Activated CD8-positive, alpha-beta memory T cell treated with anti-CD3 and anti-CD28 coated beads for 4 hours (primary cell): Measurements from ENCODE around the gene TTLL11.

Source experiments
- DNase-seq, 2 donors: peaks; one replicate each; pipeline ENCODE4 v3.0.0-alpha.2; 2020; ENCODE audit warnings: low read depth in 2 of 2

Gene TTLL11

DNA sequence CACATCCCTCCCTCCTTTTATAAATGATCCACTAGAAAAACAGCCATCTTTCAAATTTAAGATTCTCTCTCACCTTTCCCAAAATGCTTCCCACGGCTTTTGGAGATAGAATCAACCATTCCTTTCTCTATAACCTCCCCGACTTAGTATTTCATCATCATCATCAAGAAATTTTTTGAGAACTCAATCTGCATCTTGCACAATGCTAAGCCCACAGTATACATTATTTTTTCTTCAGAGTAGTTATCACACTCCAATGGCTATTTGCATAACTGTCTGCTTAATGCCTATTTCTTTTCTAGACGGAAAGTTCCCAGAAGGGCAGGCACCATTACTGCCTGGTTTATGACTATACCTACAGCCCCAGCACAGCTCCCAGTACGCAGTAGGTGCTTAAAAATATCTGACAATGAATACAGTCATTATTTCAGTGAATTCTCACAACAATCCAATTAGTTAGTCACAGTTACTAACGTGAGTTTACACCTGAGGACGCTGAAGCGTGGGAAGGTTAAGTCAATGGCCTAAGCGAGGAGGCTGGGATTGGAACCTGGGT, 212.7 kb downstream of the TTLL11 start:
- no peak for DNase-seq

DNA sequence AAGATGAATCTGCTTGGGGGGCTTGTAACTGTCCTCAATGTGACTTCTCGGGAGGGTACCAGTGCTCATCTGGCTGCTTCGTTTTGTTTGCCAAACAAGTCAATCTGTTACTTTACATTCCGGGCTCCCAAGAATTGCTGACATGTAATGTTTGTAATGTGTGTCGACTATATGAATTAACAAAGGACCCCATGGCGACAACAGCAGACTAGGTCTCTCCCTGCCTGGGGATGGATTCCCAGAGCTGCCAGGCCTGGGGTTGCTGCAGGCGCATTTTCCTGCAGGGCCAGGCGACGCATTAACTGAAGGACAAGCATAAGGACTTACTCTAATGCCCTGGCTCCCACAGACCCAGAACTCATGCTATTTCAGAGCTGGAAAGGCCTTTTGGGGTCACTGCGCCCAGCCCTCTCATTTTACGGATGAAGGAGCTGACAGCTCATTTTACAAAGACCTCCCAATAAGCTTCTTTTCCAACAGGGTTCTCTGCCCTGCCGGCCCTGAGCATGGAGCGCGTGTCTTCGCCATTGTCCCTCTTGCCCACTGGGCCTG, 214.8 kb downstream of the TTLL11 start:
- no peak for DNase-seq

- no peak for DNase-seq
Measured at GRCh38 chr9:121876658-121877271, 216.3 kb downstream of the TTLL11 start.

DNA sequence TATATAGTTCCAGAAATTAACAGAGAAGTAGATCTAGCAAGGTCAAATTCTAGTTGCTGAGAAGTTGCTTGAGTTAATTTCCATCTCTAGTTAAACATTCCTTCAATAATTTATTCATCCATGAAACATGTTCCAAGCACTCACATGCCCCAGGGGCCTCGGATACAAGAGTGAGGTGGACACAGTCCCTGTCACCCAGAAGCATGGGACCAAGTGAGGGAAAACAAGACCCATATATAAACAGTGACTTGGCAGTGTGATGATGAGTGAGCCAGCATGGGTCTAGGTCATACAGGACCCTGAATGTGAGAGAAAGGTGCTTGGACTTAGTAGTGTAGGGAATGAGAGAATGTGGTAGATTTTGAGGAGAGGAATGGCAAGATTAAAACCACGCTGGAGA, 216.9 kb downstream of the TTLL11 start:
- no peak for DNase-seq

DNA sequence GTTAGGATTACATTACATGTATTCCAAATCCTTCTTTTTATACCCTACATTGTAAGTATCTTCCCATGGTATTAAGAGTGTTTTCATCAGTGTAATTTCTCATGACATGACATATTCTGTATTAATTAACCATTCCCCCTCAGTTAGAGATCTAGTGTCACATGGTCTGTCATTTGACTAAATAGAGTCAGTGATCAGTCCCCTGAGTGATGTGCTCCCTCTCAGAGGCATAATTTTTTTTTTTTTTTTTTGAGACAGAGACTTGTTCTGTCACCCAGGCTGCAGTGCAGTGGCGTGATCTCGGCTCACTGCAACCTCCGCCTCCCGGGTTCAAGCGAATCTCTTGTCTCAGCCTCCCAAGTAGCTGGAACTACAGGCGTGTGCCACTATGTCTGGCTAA, 218.6 kb downstream of the TTLL11 start:
- no peak for DNase-seq

DNA sequence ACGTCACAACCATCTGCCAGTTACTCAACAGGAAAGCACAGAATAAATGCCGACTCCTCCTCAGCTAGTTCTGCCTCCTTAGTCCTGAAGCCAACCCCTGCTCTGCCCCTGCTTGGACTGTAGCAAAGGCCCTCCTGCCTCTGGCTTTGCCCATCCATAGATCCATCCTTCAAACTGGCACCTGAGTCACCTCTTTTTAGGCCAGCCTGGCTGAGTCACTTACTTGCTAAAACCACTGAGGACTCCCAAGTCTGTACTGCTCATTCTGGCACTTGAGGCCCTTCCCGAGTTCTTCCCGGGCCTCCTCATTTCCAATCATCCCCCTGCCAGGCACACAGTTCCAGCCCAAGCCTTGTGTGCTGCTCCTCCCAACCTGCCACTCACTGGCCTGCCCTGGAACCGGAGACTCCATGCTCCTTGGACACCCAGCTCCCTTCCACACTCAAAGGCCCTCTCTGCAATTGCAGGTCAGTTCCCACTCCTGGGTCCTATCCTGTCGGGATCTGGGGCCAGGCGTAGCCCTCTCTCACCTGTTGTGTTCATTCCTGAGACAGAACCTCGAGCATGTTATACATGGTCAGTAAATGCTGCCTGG, 221.6 kb downstream of the TTLL11 start:
- no peak for DNase-seq

GRCh38 chr9:121870271-121870670, 222.8 kb downstream of the TTLL11 start:
- no peak for DNase-seq

- DNase-seq = no peak
Measured at GRCh38 chr9:121868626-121869025, 224.5 kb downstream of the TTLL11 start.

- DNase-seq = no peak
Measured at GRCh38 chr9:121866927-121867326, 226.2 kb downstream of the TTLL11 start.

DNA sequence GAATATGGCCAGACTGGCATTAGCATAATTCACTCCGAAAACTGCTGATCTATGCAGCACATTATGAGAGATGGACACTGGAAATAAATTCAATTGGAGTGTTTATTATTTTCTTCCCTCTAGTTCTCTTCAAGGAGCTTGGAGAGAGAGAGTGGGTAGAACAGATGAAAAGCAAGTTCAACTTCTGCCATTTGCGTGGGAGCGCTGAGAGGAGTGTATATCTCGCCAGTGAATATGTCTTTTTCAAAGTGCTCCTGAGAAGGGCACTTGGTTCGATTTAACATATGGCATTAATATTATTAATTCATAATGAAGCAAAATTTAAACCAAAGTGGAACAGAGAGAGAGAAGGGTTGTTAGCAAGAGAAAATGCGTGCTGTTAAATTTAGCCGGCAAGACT, 227.2 kb downstream of the TTLL11 start:
- no peak for DNase-seq

DNA sequence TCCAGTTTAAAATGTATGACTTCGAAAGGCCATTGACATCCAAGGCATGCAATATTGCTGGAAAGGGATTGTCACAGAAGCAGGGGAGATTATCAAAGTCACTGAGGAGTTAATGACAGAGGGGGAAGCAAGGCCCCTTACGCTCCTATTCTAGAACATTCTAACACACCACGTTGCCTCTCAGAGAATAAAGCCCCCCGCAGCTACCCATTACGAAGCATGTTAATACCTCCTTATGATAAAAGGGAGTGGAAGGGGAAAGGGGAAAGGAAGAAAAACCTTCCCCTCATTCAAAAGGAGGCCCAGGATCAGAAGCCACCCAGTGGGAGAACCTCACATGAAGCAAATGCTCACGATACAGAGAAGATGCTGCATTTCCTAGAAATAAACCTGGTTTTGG, 228.0 kb downstream of the TTLL11 start:
- DNase-seq = no peak

DNA sequence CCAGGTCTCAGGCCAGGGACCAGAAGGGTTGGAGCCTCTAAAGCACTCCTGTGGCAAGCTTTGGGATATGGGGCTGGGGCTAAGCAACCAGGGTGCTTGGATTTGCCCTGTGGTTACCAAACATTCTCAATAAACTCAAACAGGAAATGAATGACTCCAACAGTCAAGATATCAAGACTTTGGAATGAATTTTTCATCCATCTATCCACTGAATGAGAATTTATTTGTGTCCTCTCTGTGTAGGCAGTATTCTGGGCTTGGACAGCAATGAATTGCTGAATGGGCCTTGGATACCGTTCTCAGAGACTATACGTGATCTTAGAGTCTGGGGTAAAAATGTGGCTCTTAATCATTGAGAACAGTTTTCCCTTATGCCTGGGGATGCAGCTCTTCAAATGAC, 229.2 kb downstream of the TTLL11 start:
- no peak for DNase-seq

DNA sequence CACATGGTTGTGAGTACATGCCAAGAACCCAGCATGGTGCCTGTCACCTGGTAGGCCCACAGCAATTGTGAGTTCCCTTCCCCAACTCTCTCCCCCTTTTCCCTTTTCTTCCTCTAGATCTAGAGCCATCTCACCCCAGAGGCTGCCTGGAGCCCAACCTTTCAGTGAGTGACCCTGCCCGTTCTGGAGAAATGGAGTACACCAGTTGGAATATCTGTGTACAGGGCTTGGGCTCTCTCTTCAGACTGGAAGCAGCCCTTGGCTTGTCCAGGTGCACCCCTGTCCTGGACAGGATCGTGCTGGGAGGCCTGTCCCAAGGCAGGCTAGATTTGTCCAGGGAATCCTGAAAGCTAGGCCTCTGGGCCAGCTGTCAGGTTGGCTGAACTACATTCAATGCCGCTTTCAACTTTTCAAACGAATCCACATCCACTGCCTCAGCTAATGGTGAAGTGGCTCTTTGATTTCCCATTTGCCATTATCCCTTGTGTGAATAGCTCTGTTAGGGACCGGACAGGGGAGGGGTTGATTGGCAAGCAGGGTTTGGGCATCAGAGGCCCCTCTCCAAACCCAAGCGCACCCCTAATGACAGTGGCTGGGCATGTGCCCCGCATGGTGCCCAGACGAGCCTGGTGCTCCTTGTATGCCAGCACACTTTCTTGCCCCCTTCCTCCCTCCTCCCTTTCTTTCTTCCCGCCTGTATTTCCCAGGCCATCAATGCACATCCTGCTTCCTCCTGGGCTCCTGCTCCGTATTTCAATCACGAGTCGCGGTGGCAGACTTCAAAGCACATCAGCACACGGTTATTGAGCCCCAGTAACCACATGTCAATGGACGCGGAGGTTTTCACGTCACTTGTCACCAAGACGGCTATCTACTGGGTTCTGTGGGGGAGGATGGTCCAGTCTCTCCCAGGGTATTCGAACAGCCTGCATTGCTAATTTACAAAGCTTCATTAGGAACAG, 230.5 kb downstream of the TTLL11 start:
- DNase-seq = no peak

GRCh38 chr9:121861501-121862180, 231.5 kb downstream of the TTLL11 start:
- no peak for DNase-seq

GRCh38 chr9:121860744-121861143, 232.4 kb downstream of the TTLL11 start:
- no peak for DNase-seq

GRCh38 chr9:121860213-121860612, 232.9 kb downstream of the TTLL11 start:
- DNase-seq = no peak

DNA sequence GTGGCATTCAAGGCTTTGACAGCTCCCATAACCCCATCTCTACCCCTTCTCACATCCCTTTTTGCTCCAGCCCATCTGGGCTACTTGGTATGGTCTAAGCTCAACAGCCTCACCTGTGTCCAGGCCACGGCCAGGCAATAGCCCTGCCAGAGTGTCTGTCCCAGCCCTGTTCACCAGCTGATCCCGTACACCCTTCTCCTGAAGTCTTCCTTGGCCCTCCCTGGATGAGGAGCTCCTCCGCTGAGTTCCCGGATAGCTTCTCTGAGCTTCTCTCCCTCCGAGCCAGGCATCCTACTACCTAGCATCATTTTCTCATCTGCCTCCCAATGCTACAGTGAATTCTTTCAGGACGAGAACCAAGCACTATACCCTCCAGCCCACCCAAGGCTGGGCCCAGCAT, 233.5 kb downstream of the TTLL11 start:
- no peak for DNase-seq

DNA sequence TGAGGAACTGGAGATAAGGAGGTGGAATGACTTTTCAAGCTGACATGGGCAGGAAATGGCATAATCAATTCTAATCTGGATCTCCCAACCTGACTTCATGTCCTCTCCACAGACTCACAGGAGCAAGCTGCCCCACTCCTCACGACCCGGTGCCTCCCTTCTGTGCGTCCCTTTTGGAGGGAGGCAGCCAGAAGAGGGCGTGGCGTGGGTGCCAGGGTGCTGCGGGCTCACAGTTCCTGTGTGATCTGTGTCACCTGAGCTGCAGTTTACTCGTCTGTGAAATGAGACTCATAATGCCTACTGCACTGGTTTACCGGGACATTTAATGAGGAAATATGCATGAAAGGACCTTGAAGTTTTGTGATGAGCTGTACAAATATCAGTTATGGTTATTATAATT, 234.3 kb downstream of the TTLL11 start:
- DNase-seq = no peak

GRCh38 chr9:121857928-121858327, 235.2 kb downstream of the TTLL11 start:
- no peak for DNase-seq

DNA sequence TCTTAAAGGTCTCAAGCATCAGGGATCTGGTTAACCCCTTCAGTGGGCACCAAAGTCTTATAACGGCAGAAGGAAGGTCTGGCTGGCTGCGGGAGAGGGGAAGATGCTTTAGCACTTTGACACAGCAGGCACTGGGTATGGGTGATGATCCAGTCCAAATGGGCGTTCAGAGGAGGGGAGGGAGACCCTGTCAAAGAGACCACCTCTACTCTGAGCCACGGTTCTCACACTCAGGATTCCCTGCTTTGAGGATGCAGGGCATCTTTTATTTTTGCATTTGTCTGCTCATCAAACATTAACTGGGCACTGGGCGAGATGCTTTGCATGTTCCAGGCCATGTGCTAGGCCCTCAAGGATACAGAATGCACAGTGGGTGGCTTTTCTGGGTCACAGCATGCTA, 237.6 kb downstream of the TTLL11 start:
- no peak for DNase-seq

DNA sequence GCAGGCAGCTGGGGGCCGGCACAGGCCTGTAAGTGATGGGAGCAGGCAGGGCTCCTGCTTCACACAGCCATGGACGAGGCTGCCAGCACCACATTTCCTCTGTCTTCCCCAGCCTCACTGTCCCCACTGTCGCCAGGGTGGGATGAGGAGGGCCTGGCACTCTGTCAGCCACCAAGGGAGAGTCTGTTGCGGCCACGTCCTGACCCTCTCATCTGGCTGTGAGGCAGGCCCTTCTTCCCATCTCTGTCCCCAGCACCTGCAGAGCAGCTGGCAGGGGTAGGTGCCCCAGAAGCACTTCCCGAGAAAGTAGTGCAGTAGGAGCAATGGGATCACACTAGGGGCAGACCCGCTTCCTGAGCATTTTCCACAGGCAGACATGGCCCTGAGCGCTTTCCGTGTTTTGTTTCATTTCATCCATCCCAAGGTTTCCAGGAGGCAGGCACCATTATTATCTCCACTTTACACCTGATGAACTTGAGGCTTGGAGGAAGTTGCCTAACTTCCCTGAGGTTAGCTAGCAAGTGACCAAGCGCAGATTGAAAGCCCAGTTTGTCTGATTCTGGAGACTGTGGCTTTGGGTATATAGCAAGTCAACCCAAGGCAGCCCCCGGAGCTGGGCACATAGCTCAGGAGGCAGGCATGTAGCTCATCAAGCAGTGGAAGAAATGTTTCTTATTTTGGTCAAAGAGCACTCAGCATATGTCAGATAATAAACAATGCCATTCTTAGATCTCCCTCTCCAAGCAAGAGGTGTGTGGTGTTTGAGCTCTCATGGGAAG, 239.3 kb downstream of the TTLL11 start:
- DNase-seq = no peak
